ENCODE data around the gene INIP. TPM values are rescaled to one million over a fixed set of nuclear protein-coding genes. Genes with fewer than 3 reads are reported as not detected.

INIP gene
- total and polyA plus RNA-seq, 11 donors = 4.3 to 18.2 (median 12.7) TPM

DNA sequence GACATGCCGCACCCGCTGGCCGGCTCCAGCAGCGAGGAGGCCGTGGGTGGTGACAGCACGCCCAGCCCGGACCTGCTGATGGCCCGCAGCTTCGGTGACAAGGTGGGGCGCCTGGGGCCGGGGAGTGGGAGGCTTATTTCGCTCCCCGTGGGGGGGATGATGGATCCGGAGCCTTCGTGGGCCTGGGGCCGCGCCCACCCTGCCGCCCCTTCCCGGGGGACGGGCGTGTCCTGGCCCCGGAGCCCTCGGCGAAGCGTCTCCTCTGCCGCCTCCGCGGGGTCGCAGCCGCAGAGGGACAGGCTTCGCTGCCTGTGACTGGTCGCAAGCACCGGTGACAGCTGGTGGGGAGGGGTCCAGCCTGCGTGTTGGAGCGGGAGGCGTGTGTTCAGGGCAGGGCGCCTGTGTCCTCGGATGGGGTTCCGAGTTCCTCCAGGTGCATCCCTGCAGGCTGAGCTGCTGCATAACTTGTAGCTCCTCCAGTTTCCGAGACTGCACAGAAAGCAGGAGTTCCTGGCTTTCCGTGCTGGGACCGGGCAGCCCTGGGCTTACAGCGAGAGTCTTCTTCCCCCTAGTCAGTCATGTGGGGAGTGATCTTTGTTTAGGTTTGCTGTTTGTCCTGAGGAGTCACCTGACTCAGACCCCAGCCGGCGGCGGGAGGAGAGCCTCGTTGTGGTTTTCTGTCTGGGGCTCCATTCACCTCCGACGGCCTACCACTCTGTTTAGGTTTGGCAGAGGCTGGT lies 33.3 kb upstream of the INIP start:
- ATAC-seq (peak; percentile 5 to 33 (median 18)), DNase-seq (peak; percentile 31 to 74 (median 50))
- H3K4me1 ChIP-seq = peaks cover 0 to 70% (median 32%) of the 10 kb centered on the region in 12 donors
- H3K36me3 ChIP-seq = no peaks in the 10 kb centered on the region
- intact Hi-C loops (cut with DNase I) = loop anchor here in 3 of 10 donors (2.0 to 10.0 kb wide), 4 partner anchors 32 to 74 kb away; partner anchors contain the start of gene INIP (in 2 of the 3)
- no peaks in the 10 kb centered on the region for H3K27me3 ChIP-seq
- H3K27ac ChIP-seq = peak overlapping the region; percentile 60 to 91 (median 76)
- TF ChIP-seq POLR2A (IDR thresholded peaks at IDR 0.05) = no peak
- TF ChIP-seq, protein P1, sequence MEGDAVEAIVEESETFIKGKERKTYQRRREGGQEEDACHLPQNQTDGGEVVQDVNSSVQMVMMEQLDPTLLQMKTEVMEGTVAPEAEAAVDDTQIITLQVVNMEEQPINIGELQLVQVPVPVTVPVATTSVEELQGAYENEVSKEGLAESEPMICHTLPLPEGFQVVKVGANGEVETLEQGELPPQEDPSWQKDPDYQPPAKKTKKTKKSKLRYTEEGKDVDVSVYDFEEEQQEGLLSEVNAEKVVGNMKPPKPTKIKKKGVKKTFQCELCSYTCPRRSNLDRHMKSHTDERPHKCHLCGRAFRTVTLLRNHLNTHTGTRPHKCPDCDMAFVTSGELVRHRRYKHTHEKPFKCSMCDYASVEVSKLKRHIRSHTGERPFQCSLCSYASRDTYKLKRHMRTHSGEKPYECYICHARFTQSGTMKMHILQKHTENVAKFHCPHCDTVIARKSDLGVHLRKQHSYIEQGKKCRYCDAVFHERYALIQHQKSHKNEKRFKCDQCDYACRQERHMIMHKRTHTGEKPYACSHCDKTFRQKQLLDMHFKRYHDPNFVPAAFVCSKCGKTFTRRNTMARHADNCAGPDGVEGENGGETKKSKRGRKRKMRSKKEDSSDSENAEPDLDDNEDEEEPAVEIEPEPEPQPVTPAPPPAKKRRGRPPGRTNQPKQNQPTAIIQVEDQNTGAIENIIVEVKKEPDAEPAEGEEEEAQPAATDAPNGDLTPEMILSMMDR (IDR thresholded peaks at IDR 0.05) = no peak
- H3K9me3 ChIP-seq = no peaks in the 10 kb centered on the region
- peak overlapping the region; percentile 77 to 99 (median 96) for H3K4me3 ChIP-seq
- WGBS, 4 donors = 0 to 2% (median 1%) methylated on average over 8 to 49 of the region's 49 CpGs

DNA sequence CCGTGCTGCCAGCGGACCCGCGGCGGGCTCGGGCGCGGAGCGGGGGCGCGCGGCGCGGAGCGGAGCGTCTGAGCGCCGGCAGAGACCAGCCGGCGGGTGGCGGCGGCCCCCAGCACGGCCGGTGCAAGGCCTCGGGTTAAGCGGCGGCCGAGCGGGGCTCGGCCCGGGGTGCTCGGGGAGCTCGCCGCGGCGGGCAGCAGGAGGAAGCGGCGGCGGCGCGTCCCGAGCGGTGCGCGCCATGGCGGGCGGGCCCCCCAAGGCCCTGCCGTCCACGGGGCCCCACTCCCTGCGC lies 32.8 kb upstream of the INIP start:
- Histone ChIP-seq H3K36me3 (no peaks in the 10 kb centered on the region), H3K9me3 (no peaks in the 10 kb centered on the region), H3K4me3 (peak overlapping the region; percentile 77 to 99 (median 96)), H3K4me1 (peaks cover 0 to 65% (median 28%) of the 10 kb centered on the region in 12 donors), H3K27me3 (no peaks in the 10 kb centered on the region), H3K27ac (peak overlapping the region; percentile 60 to 91 (median 76))
- 0 to 1% (median 1%) methylated on average over 29 to 50 of the region's 50 CpGs; no CpG with 5 or more reads in 1 of the 4 donors for WGBS, 4 donors
- DNase-seq (no peak), ATAC-seq (peak in 2 of 4 donors; percentile 19 to 32)
- TF ChIP-seq POLR2A (IDR thresholded peaks at IDR 0.05) = no peak
- TF ChIP-seq, protein P1 (IDR thresholded peaks at IDR 0.05) = no peak
- intact Hi-C loops (cut with DNase I) = loop anchor here in 3 of 10 donors (2.0 to 10.0 kb wide), 4 partner anchors 32 to 74 kb away; partner anchors contain the start of gene INIP (in 2 of the 3)

- no peaks in the 10 kb centered on the region for H3K36me3 ChIP-seq
- peak; percentile 95 to 97 (median 96) for ATAC-seq
- H3K4me1 ChIP-seq = peaks cover 0 to 60% (median 24%) of the 10 kb centered on the region in 12 donors
- peak; percentile 91 to 94 (median 92) for DNase-seq
- no peaks in the 10 kb centered on the region for H3K9me3 ChIP-seq
- H3K27ac ChIP-seq = peak within 1 kb of the TSS; percentile 60 to 95 (median 80)
- TF ChIP-seq POLR2A (IDR thresholded peaks at IDR 0.05) = peak in 1 of 2 donors; percentile 83
- TF ChIP-seq, protein P1 (IDR thresholded peaks at IDR 0.05) = peak in 3 of 12 donors; percentile 19 to 34 (median 33)
- intact Hi-C loops (cut with DNase I) = loop anchor here in 3 of 10 donors (2.0 to 10.0 kb wide), 4 partner anchors 31 to 75 kb away; partner anchors contain the start of gene INIP (in 2 of the 3)
- WGBS, 4 donors = 6 to 11% (median 7%) methylated on average over 31 to 49 of the region's 49 CpGs
- H3K27me3 ChIP-seq = no peaks in the 10 kb centered on the region
- peak within 1 kb of the TSS; percentile 77 to 99 (median 96) for H3K4me3 ChIP-seq
Measured at GRCh38 chr9:112750016-112750763, 32.3 kb upstream of the INIP start, which contains the start of gene SNX30. TSS of gene SNX30 (plus strand) at chr9:112750760. CDS start at chr9:112751002, 242 bp downstream.

GRCh38 chr9:112747094-112747493 lies 29.2 kb upstream of the INIP start:
- DNase-seq (no peak), ATAC-seq (no peak)
- TF ChIP-seq POLR2A (IDR thresholded peaks at IDR 0.05) = no peak
- TF ChIP-seq, protein P1 (IDR thresholded peaks at IDR 0.05) = no peak
- intact Hi-C loops (cut with DNase I) = no loop called here
- 78 to 83% (median 80%) methylated on average over 7 of the region's 7 CpGs for WGBS, 4 donors
- Histone ChIP-seq H3K36me3 (no peaks in the 10 kb centered on the region), H3K9me3 (no peaks in the 10 kb centered on the region), H3K4me1 (peaks cover 0 to 29% (median 13%) of the 10 kb centered on the region in 12 donors), H3K4me3 (no peak overlapping the region), H3K27ac (no peak overlapping the region), H3K27me3 (no peaks in the 10 kb centered on the region)

All from heart left ventricle (tissue), 16 donors.